NCI-H446 treated with DMSO at 0.1 percent for 48 hours (cell line): ENCODE results near the gene GPRIN2.
"Not testable (repeated sequence)": the region's sequence is repeated elsewhere in the genome, so short reads cannot be mapped to it uniquely, and the experiment has no call there.

ENCODE experiments used
- DNase-seq: peaks from one replicate; lab custom pipeline; 2025; lab: John Stamatoyannopoulos, UW

Gene GPRIN2

GRCh38 chr10:46567151-46567550 lies 10.7 kb upstream of the GPRIN2 start:
- DNase-seq, result not testable (repeated sequence)

- not testable (repeated sequence) for DNase-seq
Observed at GRCh38 chr10:46565591-46566332, 9.3 kb upstream of the GPRIN2 start.

GRCh38 chr10:46560952-46561351 lies 4.5 kb upstream of the GPRIN2 start:
- no peak for DNase-seq

GRCh38 chr10:46560381-46560780 lies 3.9 kb upstream of the GPRIN2 start:
- DNase-seq, result no peak

- DNase-seq, result no peak
Observed at GRCh38 chr10:46559231-46559671, 2.8 kb upstream of the GPRIN2 start.

GRCh38 chr10:46558392-46559185 lies 2.1 kb upstream of the GPRIN2 start:
- no peak for DNase-seq

GRCh38 chr10:46558122-46558391 lies 1.6 kb upstream of the GPRIN2 start:
- no peak for DNase-seq

- no peak for DNase-seq
Observed at GRCh38 chr10:46557319-46558121, 1.1 kb upstream of the GPRIN2 start.

- no peak for DNase-seq
Observed at GRCh38 chr10:46555713-46556514, 544 bp downstream of the GPRIN2 start.

GRCh38 chr10:46555366-46555712 lies 1.1 kb downstream of the GPRIN2 start:
- no peak for DNase-seq

GRCh38 chr10:46554166-46554781 lies 2.2 kb downstream of the GPRIN2 start:
- DNase-seq, result no peak

GRCh38 chr10:46553238-46554049 lies 3.0 kb downstream of the GPRIN2 start:
- DNase-seq, result no peak

GRCh38 chr10:46552526-46553237 lies 3.8 kb downstream of the GPRIN2 start:
- no peak for DNase-seq

- no peak for DNase-seq
Observed at GRCh38 chr10:46551701-46552525, 4.5 kb downstream of the GPRIN2 start.

- DNase-seq, result no peak
Observed at GRCh38 chr10:46550795-46551700, 5.4 kb downstream of the GPRIN2 start.

- no peak for DNase-seq
Observed at GRCh38 chr10:46550076-46550790, 6.2 kb downstream of the GPRIN2 start.
